Hypothalamus (tissue), 51 donors: Measurements from ENCODE around the gene LAMB1.

ENCODE experiments used
- DNase-seq, 51 donors: peaks; one replicate each; lab custom pipeline; 2025; lab: John Stamatoyannopoulos, UW

Gene LAMB1

GRCh38 chr7:107999779-108000560 is 3.0 kb downstream of the LAMB1 start:
- DNase-seq: no peak

DNA sequence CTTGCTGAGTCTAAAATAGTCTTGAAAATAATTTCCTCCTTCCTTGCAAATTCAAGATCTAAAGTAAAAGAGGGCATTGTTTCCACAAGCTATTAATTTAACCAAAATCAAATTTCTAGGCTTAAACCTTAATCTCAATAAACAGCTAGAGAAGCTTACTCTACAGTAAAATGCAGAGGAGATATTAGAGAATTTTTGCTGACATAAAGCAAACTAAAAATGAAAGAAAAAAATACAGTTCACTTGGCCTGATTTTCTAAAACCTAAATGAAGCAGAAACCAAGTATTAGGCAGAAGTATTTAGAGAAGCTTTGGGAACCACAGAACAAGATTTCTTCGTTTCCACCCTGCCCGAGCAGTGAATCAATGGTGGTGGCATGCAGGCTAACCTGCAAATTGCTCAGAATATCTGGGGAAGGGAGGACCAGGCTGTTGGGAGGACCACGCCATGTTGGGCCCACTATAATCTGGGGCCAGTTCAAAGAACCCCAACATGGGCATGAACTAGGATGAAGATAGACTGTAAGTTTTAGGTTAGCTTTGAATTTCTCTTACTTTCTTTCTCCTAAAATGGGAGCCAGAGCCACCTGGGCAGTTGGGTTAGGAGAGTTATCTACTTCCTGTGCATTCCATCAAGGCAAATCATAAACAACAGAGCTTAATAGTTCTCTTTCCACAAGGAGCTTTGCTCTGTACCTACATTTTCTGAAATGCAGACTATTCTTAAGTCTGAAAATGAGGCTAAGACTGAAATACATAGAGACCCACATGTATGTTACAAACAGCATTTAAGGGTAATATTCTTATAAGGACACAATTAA is 4.1 kb downstream of the LAMB1 start:
- DNase-seq: no peak

DNA sequence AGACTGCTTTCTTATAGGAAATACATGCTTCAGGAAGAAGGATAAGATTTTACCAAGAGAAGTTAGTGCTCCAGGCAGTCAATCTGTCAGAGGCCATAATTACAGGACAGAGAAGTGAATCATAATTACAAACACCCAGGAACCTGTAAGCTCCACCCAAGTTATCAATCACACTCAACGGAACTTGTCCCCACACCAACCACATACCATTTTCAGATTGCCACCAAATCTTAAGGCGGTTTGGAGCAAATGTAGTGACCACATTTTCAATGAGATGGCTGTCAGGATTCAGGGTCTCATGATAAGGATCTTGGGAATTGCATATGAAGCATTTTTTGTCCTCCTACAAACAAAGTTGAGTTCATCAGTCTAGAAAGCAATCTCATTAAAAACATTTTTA is 4.8 kb downstream of the LAMB1 start:
- DNase-seq: no peak

GRCh38 chr7:107996072-107996882 is 6.7 kb downstream of the LAMB1 start:
- DNase-seq: no peak

GRCh38 chr7:107995184-107996071 is 7.5 kb downstream of the LAMB1 start:
- DNase-seq: no peak

GRCh38 chr7:107994421-107995030 is 8.4 kb downstream of the LAMB1 start:
- DNase-seq: no peak

DNA sequence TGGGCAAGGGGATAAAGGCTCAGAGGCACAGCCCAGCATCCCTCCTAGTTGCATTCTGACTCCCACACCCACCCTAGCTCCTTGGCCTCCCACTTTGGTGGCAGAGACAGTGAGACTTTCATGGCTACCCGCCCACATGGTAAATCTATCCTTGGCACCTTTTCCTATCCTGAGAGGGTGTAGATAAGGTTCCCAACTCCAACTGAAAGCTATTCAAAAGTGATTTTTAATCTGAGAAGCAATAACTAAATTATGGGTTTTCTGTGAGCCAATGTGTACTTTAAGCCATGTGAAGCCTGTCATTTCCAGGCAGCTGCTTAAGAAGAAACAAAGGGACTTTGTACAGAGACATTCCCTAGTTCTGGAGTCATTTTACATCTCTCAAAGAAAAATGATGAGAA is 9.1 kb downstream of the LAMB1 start:
- DNase-seq: no peak

GRCh38 chr7:107989618-107990373 is 13.2 kb downstream of the LAMB1 start:
- DNase-seq: no peak

DNA sequence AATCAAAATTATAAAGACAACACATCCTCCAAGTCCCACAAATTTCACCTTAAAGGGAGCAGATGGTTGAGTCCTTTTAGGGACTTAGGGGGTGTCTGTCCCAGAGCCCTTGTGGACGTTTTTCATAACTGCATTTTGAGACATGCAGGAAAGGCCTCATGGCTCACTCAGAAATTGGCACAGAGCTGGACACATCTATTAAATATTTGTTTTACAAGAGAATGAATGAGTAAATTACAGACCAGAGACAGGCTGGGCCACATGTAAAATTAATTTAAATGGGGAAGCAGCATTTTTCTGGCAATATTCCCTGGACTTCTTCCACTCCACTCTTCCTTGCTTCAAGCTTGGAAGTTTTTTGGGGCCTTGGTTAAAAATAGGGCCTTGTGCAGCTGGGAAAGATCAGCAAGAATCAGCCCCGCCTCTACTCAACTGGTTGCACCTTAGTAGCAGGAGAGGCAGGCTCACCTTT is 20.0 kb downstream of the LAMB1 start:
- DNase-seq: no peak

- no peak for DNase-seq
These were observed 20.7 kb downstream of the LAMB1 start for GRCh38 chr7:107982042-107982840.

DNA sequence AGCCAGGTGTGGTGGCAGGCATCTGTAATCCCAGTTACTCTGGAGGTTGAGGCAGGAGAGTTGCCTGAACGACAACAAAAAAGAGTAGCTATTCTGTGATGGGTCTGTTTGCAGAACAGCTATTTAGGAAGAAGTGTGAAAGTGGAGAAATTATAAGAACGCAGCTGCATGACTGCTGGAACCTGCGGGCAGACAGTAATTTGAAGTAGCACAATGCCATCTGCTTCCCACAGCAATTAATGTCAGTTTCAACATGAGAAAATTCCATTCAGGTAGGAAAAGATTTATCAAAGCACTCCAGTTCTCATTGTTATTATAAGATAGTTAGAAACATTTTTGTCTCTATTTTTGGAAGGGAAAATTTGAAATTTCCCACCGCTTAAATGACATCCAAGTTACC is 21.5 kb downstream of the LAMB1 start:
- DNase-seq: no peak

DNA sequence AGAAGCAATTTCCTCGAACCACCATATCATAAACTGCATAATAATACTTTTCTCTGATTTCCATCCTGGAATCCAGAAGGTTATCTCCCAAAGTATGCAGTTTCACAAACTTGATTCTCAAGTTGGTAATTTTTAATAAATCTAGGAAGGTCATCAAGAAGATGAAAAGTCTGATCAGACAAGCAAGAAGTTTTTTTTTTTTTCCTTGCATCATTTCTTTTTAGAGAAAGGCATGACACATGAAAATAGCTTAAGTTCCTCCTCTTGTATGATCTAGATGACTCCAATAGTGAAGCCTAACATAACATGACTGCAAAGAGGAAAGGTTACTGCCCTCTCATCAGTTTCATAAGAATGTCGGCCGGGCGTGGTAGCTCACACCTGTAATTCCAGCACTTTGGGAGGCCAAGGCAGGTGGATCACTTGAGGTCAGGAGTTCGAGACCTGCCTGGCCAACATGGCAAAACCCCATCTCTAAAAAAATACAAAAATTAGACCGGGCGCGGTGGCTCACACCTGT is 22.2 kb downstream of the LAMB1 start:
- DNase-seq: no peak

GRCh38 chr7:107980171-107980570 is 22.8 kb downstream of the LAMB1 start:
- DNase-seq: no peak

DNA sequence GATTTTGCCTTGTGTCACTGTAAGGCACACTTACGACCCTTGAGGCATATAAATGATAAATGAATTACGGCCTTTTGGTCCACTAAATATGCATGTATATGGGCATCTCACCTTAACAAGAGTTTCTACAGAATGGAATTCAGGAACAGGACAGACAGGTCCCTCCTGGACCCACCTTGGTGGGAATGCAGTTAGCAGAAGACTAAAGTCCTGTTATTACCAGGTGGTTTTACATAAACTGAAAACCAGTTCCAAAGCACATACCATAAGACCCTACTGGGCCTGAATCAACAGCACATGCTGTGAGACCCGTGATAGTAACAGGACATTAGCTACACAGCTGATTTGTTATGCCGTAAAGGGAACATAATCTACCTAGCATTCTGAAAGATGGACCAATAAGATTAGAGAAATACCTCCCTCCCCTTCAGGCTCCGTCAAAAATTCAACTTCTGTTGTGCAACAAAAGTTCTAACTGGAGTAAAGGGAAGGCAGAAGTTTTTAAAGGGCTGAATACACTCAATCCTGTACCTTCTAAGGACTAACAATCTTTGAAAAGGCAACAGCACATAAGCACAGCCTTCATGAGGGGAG is 24.0 kb downstream of the LAMB1 start:
- DNase-seq: no peak

DNA sequence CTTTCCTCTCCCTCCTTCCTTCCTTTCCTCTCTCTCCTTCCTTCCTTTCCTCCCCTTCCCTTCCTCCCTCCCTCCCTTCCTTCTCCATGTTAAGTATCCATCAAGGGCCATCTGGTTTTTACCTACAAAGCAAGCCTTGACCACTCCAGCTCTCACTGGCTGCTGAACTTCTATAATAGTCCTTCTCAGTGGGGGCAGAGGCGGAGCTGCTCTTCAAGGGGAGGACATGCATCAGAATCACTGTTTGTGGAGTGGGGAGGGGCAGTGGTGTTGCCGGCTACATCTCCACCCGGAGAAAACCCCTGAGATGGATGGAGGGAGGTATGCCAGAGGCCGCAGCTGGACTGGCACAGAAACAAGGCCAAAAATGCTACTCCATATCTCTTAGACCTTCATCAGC is 25.9 kb downstream of the LAMB1 start:
- DNase-seq: no peak

DNA sequence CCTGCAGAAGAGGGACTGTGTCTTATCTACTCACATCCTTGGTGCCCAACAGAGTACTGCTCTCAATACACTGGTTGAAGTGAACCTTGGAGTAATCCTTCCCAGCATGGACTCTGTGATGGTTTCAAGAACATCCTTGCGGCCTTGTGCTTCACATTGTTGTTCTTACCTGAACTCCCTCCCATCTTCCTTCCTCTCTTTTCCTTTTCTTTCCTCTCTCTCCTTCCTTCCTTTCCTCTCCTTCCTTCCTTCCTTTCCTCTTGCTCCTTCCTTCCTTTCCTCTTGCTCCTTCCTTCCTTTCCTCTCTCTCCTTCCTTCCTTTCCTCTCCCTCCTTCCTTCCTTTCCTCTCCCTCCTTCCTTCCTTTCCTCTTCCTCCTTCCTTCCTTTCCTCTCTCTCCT is 26.3 kb downstream of the LAMB1 start:
- DNase-seq: no peak

GRCh38 chr7:107975394-107976013 is 27.5 kb downstream of the LAMB1 start:
- no peak for DNase-seq
